T-helper 9 cell (primary cell): ENCODE results near the gene CHST15.

ENCODE experiments used
- DNase-seq: peaks from one replicate; pipeline ENCODE4 v3.0.0-alpha.2; 2020

Gene CHST15

GRCh38 chr10:124025660-124026588 lies 67.5 kb downstream of the CHST15 start:
- no peak for DNase-seq

DNA sequence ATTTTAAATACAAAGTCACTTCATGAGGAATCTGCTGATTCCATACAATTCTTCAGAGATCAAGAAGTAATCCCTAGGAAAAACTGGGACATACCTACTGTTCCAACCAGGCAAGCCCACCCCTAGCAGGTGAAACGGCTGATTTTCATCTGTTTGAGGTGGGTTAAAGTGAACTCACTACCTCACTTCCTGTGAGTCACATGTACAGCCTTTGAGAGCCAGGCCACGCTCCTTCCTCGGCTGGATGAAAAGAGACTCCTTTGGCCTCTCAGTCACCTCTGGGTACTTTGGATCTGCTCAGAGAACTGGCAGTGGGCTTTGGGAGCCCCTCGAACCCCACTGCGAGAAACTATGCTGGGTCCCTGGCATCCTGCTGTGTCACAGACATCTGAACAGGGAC lies 68.2 kb downstream of the CHST15 start:
- DNase-seq = no peak

- DNase-seq = no peak
These were observed 71.3 kb downstream of the CHST15 start for GRCh38 chr10:124022066-124022465.

GRCh38 chr10:124020981-124021815 lies 72.2 kb downstream of the CHST15 start:
- no peak for DNase-seq

GRCh38 chr10:124019886-124020797 lies 73.3 kb downstream of the CHST15 start:
- no peak for DNase-seq

DNA sequence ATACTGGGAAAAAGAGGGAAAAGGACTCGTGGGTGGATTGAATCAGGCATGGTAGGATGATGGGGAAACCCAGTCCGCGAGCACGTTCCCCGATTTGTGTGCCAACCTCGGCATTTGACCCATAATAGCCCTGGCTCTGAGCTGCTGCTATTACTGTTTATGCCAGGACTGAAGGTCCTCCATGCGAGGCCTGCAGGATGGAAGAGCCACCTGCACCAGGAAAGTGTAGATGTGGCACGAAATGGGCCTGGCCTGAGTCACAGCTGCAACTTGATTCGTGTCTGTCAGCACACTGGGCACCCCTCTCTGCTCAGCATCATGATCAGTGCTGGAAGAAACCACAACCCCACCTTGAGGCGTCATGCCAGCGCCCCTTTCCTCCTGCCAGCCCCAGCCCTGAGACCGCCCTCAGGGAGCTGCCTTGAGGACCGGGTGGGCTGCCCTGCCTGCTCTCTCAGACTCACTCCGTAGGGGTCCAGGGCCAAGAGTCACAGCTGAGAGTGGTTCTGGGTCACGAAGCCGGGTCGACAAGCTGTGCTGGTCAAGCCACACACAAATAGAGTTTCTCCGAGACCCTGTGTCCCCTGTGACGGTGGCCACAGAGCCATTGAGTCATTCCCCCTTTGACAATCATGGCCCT lies 74.4 kb downstream of the CHST15 start:
- no peak for DNase-seq

- DNase-seq = no peak
These were observed 75.7 kb downstream of the CHST15 start for GRCh38 chr10:124017729-124018128.

- no peak for DNase-seq
These were observed 76.5 kb downstream of the CHST15 start for GRCh38 chr10:124016804-124017375.

GRCh38 chr10:124015991-124016390 lies 77.4 kb downstream of the CHST15 start:
- no peak for DNase-seq

GRCh38 chr10:124014416-124015154 lies 78.8 kb downstream of the CHST15 start:
- no peak for DNase-seq

- no peak for DNase-seq
These were observed 79.5 kb downstream of the CHST15 start for GRCh38 chr10:124013916-124014315.

DNA sequence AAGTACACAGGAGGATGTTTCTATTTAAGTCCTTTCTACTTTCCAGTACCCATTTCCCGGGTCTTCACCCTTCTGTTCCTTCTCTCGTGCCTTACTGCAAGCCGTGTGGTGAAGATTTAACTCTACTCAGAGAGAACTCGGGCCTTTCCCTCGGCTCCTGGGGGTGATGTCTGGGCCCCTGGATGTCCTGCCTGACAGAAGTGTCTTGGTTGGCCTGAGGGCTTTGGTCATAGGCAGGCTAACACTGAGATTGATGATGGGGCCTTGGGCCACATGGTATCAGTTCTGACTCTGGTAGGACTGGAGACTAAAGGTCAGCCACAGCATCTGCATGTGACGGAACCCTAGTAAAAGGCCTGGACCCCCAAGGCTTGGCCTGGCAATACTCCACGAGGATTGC lies 80.4 kb downstream of the CHST15 start:
- DNase-seq = no peak

- DNase-seq = no peak
These were observed 80.8 kb downstream of the CHST15 start for GRCh38 chr10:124012583-124012982.

DNA sequence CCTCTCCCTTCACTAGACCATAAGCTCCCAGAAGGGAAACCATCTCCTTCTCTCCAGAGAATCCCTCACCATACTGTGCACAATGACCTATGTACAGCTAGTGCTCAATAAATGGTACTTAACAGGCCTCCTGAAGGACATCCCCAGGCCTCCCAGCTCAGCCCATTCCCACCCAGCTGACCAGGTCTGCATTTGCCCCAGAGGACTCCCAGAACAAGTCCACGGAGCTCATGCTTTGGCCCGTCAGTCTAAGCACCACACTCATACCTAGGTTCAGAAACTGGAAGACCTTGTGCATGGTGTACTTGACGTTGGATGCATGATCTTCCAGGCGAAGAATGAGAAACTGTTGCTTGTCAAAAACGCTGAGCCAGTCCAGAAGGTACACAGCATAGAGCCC lies 81.3 kb downstream of the CHST15 start:
- DNase-seq = no peak

DNA sequence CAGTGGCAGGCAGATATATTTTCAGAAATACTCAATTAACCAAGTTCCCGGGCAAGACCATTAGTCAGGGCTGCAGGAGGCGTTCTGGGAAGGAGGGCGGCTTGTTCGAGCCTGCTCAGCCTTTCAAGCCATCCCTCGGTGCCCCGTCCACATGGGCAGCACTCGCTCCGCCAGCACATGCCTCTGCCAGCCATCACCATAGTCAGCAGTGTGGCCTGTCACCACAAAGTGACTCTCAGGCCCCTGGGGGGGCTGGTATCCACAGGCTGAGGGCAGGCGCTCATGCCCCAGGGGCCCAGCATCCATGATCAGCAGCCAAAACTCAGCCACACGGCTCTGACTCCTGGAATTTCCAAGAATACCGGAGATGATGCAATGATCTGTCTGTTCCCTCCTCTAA lies 81.9 kb downstream of the CHST15 start:
- no peak for DNase-seq

DNA sequence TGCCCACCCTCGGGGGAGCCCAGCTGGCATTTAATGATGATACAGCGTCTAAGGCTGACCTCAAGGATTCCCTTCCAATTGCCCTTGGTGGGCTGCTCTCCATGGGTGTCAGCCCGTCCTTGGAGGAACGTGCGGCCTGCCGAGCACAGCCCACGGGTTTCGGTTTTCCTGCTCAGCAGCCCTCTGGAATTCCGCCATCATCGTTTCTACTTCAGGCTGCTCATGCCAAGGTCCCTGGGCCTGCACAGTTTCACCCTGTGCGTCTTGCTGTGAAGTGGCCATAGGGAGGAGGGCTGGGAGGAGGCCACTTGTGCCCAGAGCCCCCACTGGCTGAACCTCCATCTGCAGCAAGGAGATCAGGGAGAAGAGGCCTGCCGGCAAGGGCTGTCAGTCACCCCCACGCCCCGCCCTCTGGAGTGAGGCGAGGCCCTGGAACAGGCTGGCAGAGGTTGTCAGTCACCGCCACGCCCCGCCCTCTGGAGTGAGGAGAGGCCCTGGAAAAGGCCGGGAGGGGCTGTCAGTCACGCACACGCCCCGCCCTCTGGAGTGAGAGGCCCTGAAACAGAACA lies 82.8 kb downstream of the CHST15 start:
- DNase-seq = no peak

GRCh38 chr10:124010024-124010423 lies 83.4 kb downstream of the CHST15 start:
- DNase-seq = no peak

DNA sequence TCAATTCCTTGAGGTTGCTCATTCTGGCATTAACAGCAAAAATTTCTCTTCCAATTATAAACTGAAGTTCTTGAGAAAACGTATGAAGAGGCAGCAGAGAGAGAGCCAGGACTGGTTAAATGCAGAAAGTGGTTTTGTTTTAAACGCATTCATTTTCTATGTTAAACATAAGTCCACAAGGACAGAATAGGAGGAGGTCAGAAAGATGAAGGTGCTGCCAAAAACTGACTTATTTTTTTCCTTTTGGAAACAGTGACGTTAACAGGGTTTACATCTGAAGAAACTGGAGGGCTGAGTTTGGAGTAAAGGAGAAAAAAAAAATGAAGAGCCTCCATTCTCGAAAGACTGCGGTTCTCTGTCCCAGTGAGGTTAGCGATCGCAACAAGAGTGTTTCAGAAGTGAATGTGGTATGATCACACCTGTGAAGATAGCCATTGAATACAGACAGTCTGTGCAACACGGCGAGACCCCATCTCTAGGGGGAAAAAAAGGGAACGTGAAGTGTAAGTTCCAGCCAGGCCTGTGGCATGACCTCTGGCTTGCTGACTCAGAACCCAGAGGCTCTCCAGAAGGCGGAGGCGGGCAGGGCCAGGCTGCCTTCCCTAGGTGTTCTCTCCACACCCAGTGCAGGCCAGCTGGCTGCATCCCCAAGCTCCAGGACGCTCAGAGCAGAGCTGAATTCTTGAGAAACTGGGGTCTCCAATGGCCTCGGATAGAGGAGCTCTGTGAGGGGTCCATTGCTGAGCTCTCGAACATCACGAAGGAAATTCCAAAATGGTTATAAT lies 84.0 kb downstream of the CHST15 start:
- DNase-seq = no peak

DNA sequence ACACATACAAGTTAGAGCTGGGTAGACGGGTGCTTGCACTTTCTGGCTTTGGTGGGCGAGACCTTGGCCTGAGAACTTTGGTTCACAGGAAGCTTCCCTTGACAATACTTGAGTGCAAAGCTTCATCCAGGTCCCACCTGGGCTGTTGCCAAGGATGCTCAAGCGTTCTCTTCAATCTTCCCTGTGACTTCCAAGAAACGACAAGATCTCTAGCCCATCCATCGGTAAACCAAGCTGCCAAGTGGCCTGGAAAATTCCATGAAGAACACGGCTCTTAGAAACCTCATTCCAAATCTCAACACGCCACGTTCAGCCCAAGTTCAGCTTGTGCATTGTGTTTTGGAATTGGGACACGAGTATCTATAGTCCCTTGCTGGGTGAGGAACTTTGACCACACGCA lies 84.7 kb downstream of the CHST15 start:
- DNase-seq = no peak

GRCh38 chr10:124008187-124008586 lies 85.2 kb downstream of the CHST15 start:
- DNase-seq = no peak
